GM21381 (cell line): ENCODE measurements around the gene CSNK1G1.
"Not testable (repeated sequence)": the region's sequence is repeated elsewhere in the genome, so short reads cannot be mapped to it uniquely, and the experiment has no call there.

Experiments used
- ATAC-seq: cut with Tn5 transposase; IDR thresholded peaks from one replicate; pipeline ENCODE4 v1.9.1; 2021; ENCODE audit warnings: mild to moderate bottlenecking, moderate library complexity; ENCODE audit not compliant: unreplicated experiment

Gene CSNK1G1

GRCh38 chr15:64288999-64289398, 67.0 kb downstream of the CSNK1G1 start:
- ATAC-seq: no peak

GRCh38 chr15:64288577-64288976, 67.4 kb downstream of the CSNK1G1 start:
- ATAC-seq: no peak

GRCh38 chr15:64287953-64288352, 68.0 kb downstream of the CSNK1G1 start:
- ATAC-seq: no peak

GRCh38 chr15:64286473-64286872, 69.5 kb downstream of the CSNK1G1 start:
- ATAC-seq: no peak

- no peak for ATAC-seq
Measured at GRCh38 chr15:64285871-64286270, 70.1 kb downstream of the CSNK1G1 start.

- ATAC-seq: no peak
Measured at GRCh38 chr15:64285150-64285549, 70.8 kb downstream of the CSNK1G1 start.

GRCh38 chr15:64284042-64284441, 71.9 kb downstream of the CSNK1G1 start:
- ATAC-seq: no peak

- ATAC-seq: no peak
Measured at GRCh38 chr15:64282701-64283100, 73.3 kb downstream of the CSNK1G1 start.

GRCh38 chr15:64279131-64279530, 76.8 kb downstream of the CSNK1G1 start:
- ATAC-seq: no peak

GRCh38 chr15:64275934-64276333, 80.0 kb downstream of the CSNK1G1 start:
- ATAC-seq: no peak

- ATAC-seq: no peak
Measured at GRCh38 chr15:64274341-64274950, 81.5 kb downstream of the CSNK1G1 start.

- ATAC-seq: no peak
Measured at GRCh38 chr15:64267331-64267973, 88.5 kb downstream of the CSNK1G1 start.

- ATAC-seq: not testable (repeated sequence)
Measured at GRCh38 chr15:64265188-64265587, 90.8 kb downstream of the CSNK1G1 start.

- no peak for ATAC-seq
Measured at GRCh38 chr15:64264502-64264901, 91.5 kb downstream of the CSNK1G1 start.

- no peak for ATAC-seq
Measured at GRCh38 chr15:64263567-64263966, 92.4 kb downstream of the CSNK1G1 start.

GRCh38 chr15:64256051-64256450, 99.9 kb downstream of the CSNK1G1 start:
- ATAC-seq: no peak

GRCh38 chr15:64251658-64252057, 104.3 kb downstream of the CSNK1G1 start:
- ATAC-seq: no peak

GRCh38 chr15:64251121-64251520, 104.9 kb downstream of the CSNK1G1 start:
- no peak for ATAC-seq

GRCh38 chr15:64249883-64250575, 105.9 kb downstream of the CSNK1G1 start:
- ATAC-seq: no peak

- no peak for ATAC-seq
Measured at GRCh38 chr15:64249406-64249805, 106.6 kb downstream of the CSNK1G1 start.

GRCh38 chr15:64247906-64248541, 107.9 kb downstream of the CSNK1G1 start:
- peak; percentile 60 for ATAC-seq

GRCh38 chr15:64247535-64247905, 108.5 kb downstream of the CSNK1G1 start:
- no peak for ATAC-seq
